SK-N-SH treated with all-trans-retinoic acid at 6 μM for 48 hours (cell line): ENCODE data around the gene ANGPT4.

Experiments used
- ATAC-seq: fragments of 200-7000 bp; cut with Tn5 transposase; 3 replicates; pipeline ENCODE4 v1.9.1; 2020; ENCODE audit warnings: mild to moderate bottlenecking, moderate library complexity
- ARNTL ChIP-seq: fragments of 450-650 bp; formaldehyde crosslinking; IDR thresholded peaks from 2 replicates; pipeline ENCODE4 v1.5.0; 2020; ENCODE audit warnings: low read depth, mild to moderate bottlenecking, moderate library complexity, borderline replicate concordance
- BACH2 ChIP-seq: fragments of 250-450 bp; sonication (Bioruptor Pico); IDR thresholded peaks from 2 replicates; pipeline ENCODE4 v1.9.0; 2021; ENCODE audit warnings: mild to moderate bottlenecking, borderline replicate concordance
- CSDC2 ChIP-seq: fragments of 250-450 bp; sonication (Bioruptor Pico); IDR thresholded peaks from 2 replicates; pipeline ENCODE4 v1.5.0; 2020; ENCODE audit warnings: mild to moderate bottlenecking, moderate library complexity
- CSRNP3 ChIP-seq: fragments of 250-450 bp; sonication (Bioruptor Pico); IDR thresholded peaks from 2 replicates; pipeline ENCODE4 v1.5.1; 2021; ENCODE audit warnings: mild to moderate bottlenecking, moderate library complexity
- ESRRG ChIP-seq: fragments of 250-450 bp; sonication (Bioruptor Pico); IDR thresholded peaks from 2 replicates; pipeline ENCODE4 v1.6.1; 2021; ENCODE audit warnings: mild to moderate bottlenecking
- GLIS3 ChIP-seq: fragments of 250-450 bp; sonication (Bioruptor Pico); IDR thresholded peaks from 2 replicates; pipeline ENCODE4 v1.5.0; 2020; ENCODE audit warnings: mild to moderate bottlenecking, moderate library complexity
- ISL1 ChIP-seq: fragments of 250-450 bp; sonication (Bioruptor Pico); IDR thresholded peaks from 2 replicates; pipeline ENCODE4 v2.1.2; 2022; ENCODE audit warnings: mild to moderate bottlenecking, moderate library complexity
- OSR1 ChIP-seq: fragments of 250-450 bp; sonication (Bioruptor Pico); IDR thresholded peaks from 2 replicates; pipeline ENCODE4 v1.8.0; 2022; ENCODE audit warnings: moderate library complexity, mild to moderate bottlenecking, inconsistent platforms
- PPARA ChIP-seq: fragments of 250-450 bp; sonication (Bioruptor Pico); IDR thresholded peaks from 2 replicates; pipeline ENCODE4 v1.5.0; 2020; ENCODE audit warnings: mild to moderate bottlenecking, borderline replicate concordance
- RARB ChIP-seq: fragments of 250-450 bp; sonication (Bioruptor Pico); IDR thresholded peaks from 2 replicates; pipeline ENCODE4 v1.8.0; 2021; ENCODE audit warnings: mild to moderate bottlenecking, moderate library complexity
- SNAI2 ChIP-seq: fragments of 250-450 bp; sonication (Bioruptor Pico); IDR thresholded peaks from 2 replicates; pipeline ENCODE4 v1.5.0; 2020; ENCODE audit warnings: mild to moderate bottlenecking, moderate library complexity
- ZC3H10 ChIP-seq: fragments of 250-450 bp; sonication (Bioruptor Pico); IDR thresholded peaks from 2 replicates; pipeline ENCODE4 v1.5.1; 2021; ENCODE audit warnings: mild to moderate bottlenecking, moderate library complexity
- ZFP3 ChIP-seq: fragments of 250-450 bp; sonication (Bioruptor Pico); IDR thresholded peaks from 2 replicates; pipeline ENCODE4 v1.5.0; 2020; ENCODE audit warnings: mild to moderate bottlenecking, moderate library complexity
- ZFP30 ChIP-seq: fragments of 450-650 bp; formaldehyde crosslinking; IDR thresholded peaks from 2 replicates; pipeline ENCODE4 v1.5.0; 2022; ENCODE audit warnings: mild to moderate bottlenecking, moderate library complexity
- ZNF565 ChIP-seq: fragments of 450-650 bp; formaldehyde crosslinking; conservative IDR thresholded peaks from 2 replicates; pipeline ENCODE4 v1.5.0; 2020; ENCODE audit warnings: low read depth, mild to moderate bottlenecking, moderate library complexity
- ZNF8 ChIP-seq: fragments of 450-650 bp; formaldehyde crosslinking; IDR thresholded peaks from 2 replicates; pipeline ENCODE4 v1.5.0; 2020; ENCODE audit warnings: mild to moderate bottlenecking, moderate library complexity
- TF ChIP-seq, protein P1 (sequence below): fragments of 250-450 bp; sonication (Bioruptor Pico); IDR thresholded peaks from 2 replicates; pipeline ENCODE4 v1.8.0; 2021; ENCODE audit warnings: low read depth, mild to moderate bottlenecking, moderate library complexity, borderline replicate concordance
- TF ChIP-seq, protein P2 (sequence below): fragments of 250-450 bp; sonication (Bioruptor Pico); IDR thresholded peaks from 2 replicates; pipeline ENCODE4 v1.5.1; 2020; ENCODE audit warnings: low read depth, mild to moderate bottlenecking, moderate library complexity
- TF ChIP-seq, protein P3 (sequence below): fragments of 250-450 bp; sonication (Bioruptor Pico); IDR thresholded peaks from 2 replicates; pipeline ENCODE4 v1.8.0; 2020; ENCODE audit warnings: mild to moderate bottlenecking, moderate library complexity, borderline replicate concordance
- TF ChIP-seq, protein P4 (sequence below): fragments of 250-450 bp; sonication (Bioruptor Pico); IDR thresholded peaks from 2 replicates; pipeline ENCODE4 v1.5.0; 2020; ENCODE audit warnings: mild to moderate bottlenecking, moderate library complexity

Gene ANGPT4

GRCh38 chr20:887137-887536, 29.0 kb downstream of the ANGPT4 start:
- TF ChIP-seq ZFP30 (no peak), BACH2 (no peak), ZNF565 (CRISPR knock-in tag) (no peak), RARB (no peak), ZNF8 (CRISPR knock-in tag) (no peak), ZFP3 (CRISPR knock-in tag) (no peak), ESRRG (CRISPR knock-in tag) (no peak), ISL1 (CRISPR knock-in tag) (no peak), PPARA (CRISPR knock-in tag) (no peak)
- TF ChIP-seq, protein P1, sequence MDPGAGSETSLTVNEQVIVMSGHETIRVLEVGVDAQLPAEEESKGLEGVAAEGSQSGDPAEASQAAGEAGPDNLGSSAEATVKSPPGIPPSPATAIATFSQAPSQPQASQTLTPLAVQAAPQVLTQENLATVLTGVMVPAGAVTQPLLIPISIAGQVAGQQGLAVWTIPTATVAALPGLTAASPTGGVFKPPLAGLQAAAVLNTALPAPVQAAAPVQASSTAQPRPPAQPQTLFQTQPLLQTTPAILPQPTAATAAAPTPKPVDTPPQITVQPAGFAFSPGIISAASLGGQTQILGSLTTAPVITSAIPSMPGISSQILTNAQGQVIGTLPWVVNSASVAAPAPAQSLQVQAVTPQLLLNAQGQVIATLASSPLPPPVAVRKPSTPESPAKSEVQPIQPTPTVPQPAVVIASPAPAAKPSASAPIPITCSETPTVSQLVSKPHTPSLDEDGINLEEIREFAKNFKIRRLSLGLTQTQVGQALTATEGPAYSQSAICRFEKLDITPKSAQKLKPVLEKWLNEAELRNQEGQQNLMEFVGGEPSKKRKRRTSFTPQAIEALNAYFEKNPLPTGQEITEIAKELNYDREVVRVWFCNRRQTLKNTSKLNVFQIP: no peak
- TF ChIP-seq, protein P2, sequence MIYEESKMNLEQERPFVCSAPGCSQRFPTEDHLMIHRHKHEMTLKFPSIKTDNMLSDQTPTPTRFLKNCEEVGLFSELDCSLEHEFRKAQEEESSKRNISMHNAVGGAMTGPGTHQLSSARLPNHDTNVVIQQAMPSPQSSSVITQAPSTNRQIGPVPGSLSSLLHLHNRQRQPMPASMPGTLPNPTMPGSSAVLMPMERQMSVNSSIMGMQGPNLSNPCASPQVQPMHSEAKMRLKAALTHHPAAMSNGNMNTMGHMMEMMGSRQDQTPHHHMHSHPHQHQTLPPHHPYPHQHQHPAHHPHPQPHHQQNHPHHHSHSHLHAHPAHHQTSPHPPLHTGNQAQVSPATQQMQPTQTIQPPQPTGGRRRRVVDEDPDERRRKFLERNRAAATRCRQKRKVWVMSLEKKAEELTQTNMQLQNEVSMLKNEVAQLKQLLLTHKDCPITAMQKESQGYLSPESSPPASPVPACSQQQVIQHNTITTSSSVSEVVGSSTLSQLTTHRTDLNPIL: no peak
- TF ChIP-seq, protein P3, sequence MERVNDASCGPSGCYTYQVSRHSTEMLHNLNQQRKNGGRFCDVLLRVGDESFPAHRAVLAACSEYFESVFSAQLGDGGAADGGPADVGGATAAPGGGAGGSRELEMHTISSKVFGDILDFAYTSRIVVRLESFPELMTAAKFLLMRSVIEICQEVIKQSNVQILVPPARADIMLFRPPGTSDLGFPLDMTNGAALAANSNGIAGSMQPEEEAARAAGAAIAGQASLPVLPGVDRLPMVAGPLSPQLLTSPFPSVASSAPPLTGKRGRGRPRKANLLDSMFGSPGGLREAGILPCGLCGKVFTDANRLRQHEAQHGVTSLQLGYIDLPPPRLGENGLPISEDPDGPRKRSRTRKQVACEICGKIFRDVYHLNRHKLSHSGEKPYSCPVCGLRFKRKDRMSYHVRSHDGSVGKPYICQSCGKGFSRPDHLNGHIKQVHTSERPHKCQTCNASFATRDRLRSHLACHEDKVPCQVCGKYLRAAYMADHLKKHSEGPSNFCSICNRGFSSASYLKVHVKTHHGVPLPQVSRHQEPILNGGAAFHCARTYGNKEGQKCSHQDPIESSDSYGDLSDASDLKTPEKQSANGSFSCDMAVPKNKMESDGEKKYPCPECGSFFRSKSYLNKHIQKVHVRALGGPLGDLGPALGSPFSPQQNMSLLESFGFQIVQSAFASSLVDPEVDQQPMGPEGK (CRISPR knock-in tag): no peak
- ATAC-seq: no peak

GRCh38 chr20:884983-885952, 30.9 kb downstream of the ANGPT4 start:
- no peak for ATAC-seq
- no peak for TF ChIP-seq OSR1 (CRISPR knock-in tag)
- no peak for TF ChIP-seq CSRNP3 (CRISPR knock-in tag)
- TF ChIP-seq SNAI2: no peak
- TF ChIP-seq ZNF8 (CRISPR knock-in tag): no peak
- TF ChIP-seq ARNTL (CRISPR knock-in tag): no peak
- no peak for TF ChIP-seq RARB
- TF ChIP-seq, protein P1: no peak
- no peak for TF ChIP-seq ZC3H10 (CRISPR knock-in tag)
- TF ChIP-seq ISL1 (CRISPR knock-in tag): no peak

- TF ChIP-seq ZNF8 (CRISPR knock-in tag) (no peak), ZNF565 (CRISPR knock-in tag) (no peak), PPARA (CRISPR knock-in tag) (no peak), ZC3H10 (CRISPR knock-in tag) (no peak), CSRNP3 (CRISPR knock-in tag) (no peak), GLIS3 (CRISPR knock-in tag) (no peak), ISL1 (CRISPR knock-in tag) (no peak), OSR1 (CRISPR knock-in tag) (no peak), CSDC2 (no peak), BACH2 (no peak)
- TF ChIP-seq, protein P2: no peak
- TF ChIP-seq, protein P4, sequence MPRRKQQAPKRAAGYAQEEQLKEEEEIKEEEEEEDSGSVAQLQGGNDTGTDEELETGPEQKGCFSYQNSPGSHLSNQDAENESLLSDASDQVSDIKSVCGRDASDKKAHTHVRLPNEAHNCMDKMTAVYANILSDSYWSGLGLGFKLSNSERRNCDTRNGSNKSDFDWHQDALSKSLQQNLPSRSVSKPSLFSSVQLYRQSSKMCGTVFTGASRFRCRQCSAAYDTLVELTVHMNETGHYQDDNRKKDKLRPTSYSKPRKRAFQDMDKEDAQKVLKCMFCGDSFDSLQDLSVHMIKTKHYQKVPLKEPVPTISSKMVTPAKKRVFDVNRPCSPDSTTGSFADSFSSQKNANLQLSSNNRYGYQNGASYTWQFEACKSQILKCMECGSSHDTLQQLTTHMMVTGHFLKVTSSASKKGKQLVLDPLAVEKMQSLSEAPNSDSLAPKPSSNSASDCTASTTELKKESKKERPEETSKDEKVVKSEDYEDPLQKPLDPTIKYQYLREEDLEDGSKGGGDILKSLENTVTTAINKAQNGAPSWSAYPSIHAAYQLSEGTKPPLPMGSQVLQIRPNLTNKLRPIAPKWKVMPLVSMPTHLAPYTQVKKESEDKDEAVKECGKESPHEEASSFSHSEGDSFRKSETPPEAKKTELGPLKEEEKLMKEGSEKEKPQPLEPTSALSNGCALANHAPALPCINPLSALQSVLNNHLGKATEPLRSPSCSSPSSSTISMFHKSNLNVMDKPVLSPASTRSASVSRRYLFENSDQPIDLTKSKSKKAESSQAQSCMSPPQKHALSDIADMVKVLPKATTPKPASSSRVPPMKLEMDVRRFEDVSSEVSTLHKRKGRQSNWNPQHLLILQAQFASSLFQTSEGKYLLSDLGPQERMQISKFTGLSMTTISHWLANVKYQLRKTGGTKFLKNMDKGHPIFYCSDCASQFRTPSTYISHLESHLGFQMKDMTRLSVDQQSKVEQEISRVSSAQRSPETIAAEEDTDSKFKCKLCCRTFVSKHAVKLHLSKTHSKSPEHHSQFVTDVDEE: no peak
- TF ChIP-seq, protein P3 (CRISPR knock-in tag): no peak
- no peak for ATAC-seq
Observed at GRCh38 chr20:881783-882144, 34.4 kb downstream of the ANGPT4 start.
